HepG2 (cell line): ENCODE results near the gene DNAJC5. TPM values are rescaled to one million over a fixed set of nuclear protein-coding genes. Genes with fewer than 3 reads are reported as not detected.

Experiments used
- AFF4 ChIP-seq: sonication (generic); formaldehyde crosslinking; IDR thresholded peaks from 2 replicates; pipeline ENCODE4 v1.4.0; 2020; ENCODE audit warnings: missing genetic modification reagents
- ARID3A ChIP-seq: IDR thresholded peaks from 2 replicates; pipeline ENCODE4 v1.6.1; 2012; ENCODE audit warnings: low read depth, low read length, improper control_type of control experiment
- CHD2 ChIP-seq: IDR thresholded peaks from 2 replicates; pipeline ENCODE4 v1.6.1; 2011; ENCODE audit warnings: low read depth, low read length, improper control_type of control experiment
- IRF9 ChIP-seq: sonication (generic); formaldehyde crosslinking; IDR thresholded peaks from 2 replicates; pipeline ENCODE4 v1.8.0; 2022; ENCODE audit warnings: missing genetic modification reagents, mild to moderate bottlenecking, borderline replicate concordance
- KAT7 ChIP-seq: IDR thresholded peaks from 2 replicates; pipeline ENCODE4 v1.6.1; 2018; ENCODE audit warnings: borderline replicate concordance, missing compliant biosample characterization
- KLF13 ChIP-seq: sonication (generic); formaldehyde crosslinking; IDR thresholded peaks from 2 replicates; pipeline ENCODE4 v1.4.0; 2020; ENCODE audit warnings: mild to moderate bottlenecking, missing genetic modification reagents
- POLR2AphosphoS5 ChIP-seq: IDR thresholded peaks from 2 replicates; pipeline ENCODE4 v1.6.1; 2012; ENCODE audit warnings: low read depth, low read length
- SP1 ChIP-seq, 2 experiments: fragments of 450-650 bp in 1 of 2; sonication (generic) in 1 of 2; formaldehyde crosslinking in 1 of 2; IDR thresholded peaks; 2 replicates each; pipeline versions ENCODE4 v1.4.0 to v1.6.1; 2016 to 2020; ENCODE audit warnings: missing genetic modification reagents in 1 of 2
- TRIM22 ChIP-seq: fragments of 450-650 bp; IDR thresholded peaks from 2 replicates; pipeline ENCODE4 v1.6.1; 2017
- U2AF2 ChIP-seq: fragments of 200-400 bp; formaldehyde crosslinking; IDR thresholded peaks from 2 replicates; pipeline ENCODE4 v1.6.1; 2017; ENCODE audit warnings: low read depth, mild to moderate bottlenecking, low read length
- ZBTB38 ChIP-seq: sonication (generic); formaldehyde crosslinking; IDR thresholded peaks from 2 replicates; pipeline ENCODE4 v1.5.1; 2020; ENCODE audit warnings: mild to moderate bottlenecking, missing genetic modification reagents
- ZFP36 ChIP-seq: fragments of 150-350 bp; IDR thresholded peaks from 2 replicates; pipeline ENCODE4 v1.6.1; 2018; ENCODE audit warnings: borderline replicate concordance, low read length, low read depth; ENCODE audit not compliant: partially characterized antibody
- ZNF20 ChIP-seq: sonication (generic); formaldehyde crosslinking; IDR thresholded peaks from 2 replicates; pipeline ENCODE4 v1.4.0; 2020; ENCODE audit warnings: mild to moderate bottlenecking, moderate library complexity, missing genetic modification reagents
- ZNF510 ChIP-seq: sonication (generic); formaldehyde crosslinking; IDR thresholded peaks from 2 replicates; pipeline ENCODE4 v1.4.0; 2020; ENCODE audit warnings: low read depth, mild to moderate bottlenecking, missing genetic modification reagents
- ZNF558 ChIP-seq: sonication (generic); formaldehyde crosslinking; IDR thresholded peaks from 2 replicates; pipeline ENCODE4 v1.9.0; 2022; ENCODE audit warnings: mild to moderate bottlenecking, missing genetic modification reagents, borderline replicate concordance
- ZNF710 ChIP-seq: sonication (generic); formaldehyde crosslinking; IDR thresholded peaks from 2 replicates; pipeline ENCODE4 v1.5.0; 2020; ENCODE audit warnings: mild to moderate bottlenecking, missing genetic modification reagents, borderline replicate concordance
- ZNF761 ChIP-seq: sonication (generic); formaldehyde crosslinking; conservative IDR thresholded peaks from 2 replicates; pipeline ENCODE4 v1.4.0; 2020; ENCODE audit warnings: mild to moderate bottlenecking, missing genetic modification reagents
- ZNF878 ChIP-seq: sonication (generic); formaldehyde crosslinking; IDR thresholded peaks from 2 replicates; pipeline ENCODE4 v1.8.1; 2023; ENCODE audit warnings: mild to moderate bottlenecking, missing genetic modification reagents, moderate library complexity
- ZNF891 ChIP-seq: sonication (generic); formaldehyde crosslinking; IDR thresholded peaks from 2 replicates; pipeline ENCODE4 v1.5.0; 2020; ENCODE audit warnings: mild to moderate bottlenecking, missing genetic modification reagents
- polyA plus RNA-seq, 8 experiments: library from polyadenylated mRNA; depleted of rRNA in 3 of 8; stranded (reverse) in 7 of 8; unstranded in 1 of 8; fragments of >200 nt; fragmentation: Illumina TruSeq in 4 of 8; extraction: Trizol in 4 of 8; gene quantifications; 2 replicates each; pipeline versions ENCODE4 v1.2.1 to v1.2.3, GENCODE V29; 2011 to 2016; ENCODE audit warnings: low read depth in 4 of 8, missing spikeins in 1 of 8, mixed read lengths in 1 of 8; ENCODE audit not compliant: insufficient read depth in 1 of 8
- total RNA-seq, 5 experiments: library from RNA; depleted of rRNA; stranded (reverse); fragments of >200 nt; fragmentation: Illumina TruSeq; extraction: Trizol; gene quantifications; 2 replicates each; pipeline ENCODE4 v1.2.3, GENCODE V29; 2016; ENCODE audit warnings: low read depth in 1 of 5

The DNAJC5 gene
- total and polyA plus RNA-seq, 2 of the 13 experiments (the other 11 are each of a cell fraction or from before 2014, with no cell fraction given) = 42.8 to 64.5 TPM

- no peak for TF ChIP-seq SP1 (IDR thresholded peaks at IDR 0.05)
- peak; percentile 88 for TF ChIP-seq SP1 (CRISPR knock-in tag; IDR thresholded peaks at IDR 0.05)
- TF ChIP-seq ZNF558 = peak; percentile 81
- peak; percentile 80 for TF ChIP-seq CHD2
- peak; percentile 79; the same call in 1 of the 2 replicates for TF ChIP-seq ZNF878 (CRISPR knock-in tag)
- TF ChIP-seq TRIM22 = no peak
- TF ChIP-seq ZNF761 (CRISPR knock-in tag) = peak; percentile 99
- TF ChIP-seq AFF4 (CRISPR knock-in tag) = peak; percentile 98; the same call in 1 of the 2 replicates
- peak; percentile 93; the same call in 1 of the 2 replicates for TF ChIP-seq KLF13 (CRISPR knock-in tag)
- TF ChIP-seq ARID3A = no peak
- peak; percentile 100 for TF ChIP-seq IRF9 (CRISPR knock-in tag)
- peak; percentile 98 for TF ChIP-seq ZBTB38 (CRISPR knock-in tag)
- peak; percentile 91 for TF ChIP-seq POLR2AphosphoS5
- peak; percentile 98 for TF ChIP-seq ZNF20
- TF ChIP-seq ZNF891 (CRISPR knock-in tag) = peak; percentile 88
- TF ChIP-seq ZNF710 (CRISPR knock-in tag) = peak; percentile 97
- TF ChIP-seq ZNF510 (CRISPR knock-in tag) = no peak; the same call in none of the 2 replicates
- no peak for TF ChIP-seq U2AF2
- peak; percentile 98 for TF ChIP-seq KAT7 (CRISPR knock-in tag)
- no peak for TF ChIP-seq ZFP36
Measured at GRCh38 chr20:63955827-63956663, 61.1 kb downstream of the DNAJC5 start, which contains the start of gene UCKL1 (continued).
